ENCODE results near the gene MSL3B.

MSL3B gene

GRCh38 chr2:233832414-233832813, 35.8 kb downstream of the MSL3B start:
- DNase-seq = no peak

GRCh38 chr2:233831861-233832260, 36.3 kb downstream of the MSL3B start:
- DNase-seq = no peak

GRCh38 chr2:233831011-233831721, 37.0 kb downstream of the MSL3B start:
- no peak for DNase-seq

- no peak for DNase-seq
These were observed 37.9 kb downstream of the MSL3B start for GRCh38 chr2:233830111-233830802.

DNA sequence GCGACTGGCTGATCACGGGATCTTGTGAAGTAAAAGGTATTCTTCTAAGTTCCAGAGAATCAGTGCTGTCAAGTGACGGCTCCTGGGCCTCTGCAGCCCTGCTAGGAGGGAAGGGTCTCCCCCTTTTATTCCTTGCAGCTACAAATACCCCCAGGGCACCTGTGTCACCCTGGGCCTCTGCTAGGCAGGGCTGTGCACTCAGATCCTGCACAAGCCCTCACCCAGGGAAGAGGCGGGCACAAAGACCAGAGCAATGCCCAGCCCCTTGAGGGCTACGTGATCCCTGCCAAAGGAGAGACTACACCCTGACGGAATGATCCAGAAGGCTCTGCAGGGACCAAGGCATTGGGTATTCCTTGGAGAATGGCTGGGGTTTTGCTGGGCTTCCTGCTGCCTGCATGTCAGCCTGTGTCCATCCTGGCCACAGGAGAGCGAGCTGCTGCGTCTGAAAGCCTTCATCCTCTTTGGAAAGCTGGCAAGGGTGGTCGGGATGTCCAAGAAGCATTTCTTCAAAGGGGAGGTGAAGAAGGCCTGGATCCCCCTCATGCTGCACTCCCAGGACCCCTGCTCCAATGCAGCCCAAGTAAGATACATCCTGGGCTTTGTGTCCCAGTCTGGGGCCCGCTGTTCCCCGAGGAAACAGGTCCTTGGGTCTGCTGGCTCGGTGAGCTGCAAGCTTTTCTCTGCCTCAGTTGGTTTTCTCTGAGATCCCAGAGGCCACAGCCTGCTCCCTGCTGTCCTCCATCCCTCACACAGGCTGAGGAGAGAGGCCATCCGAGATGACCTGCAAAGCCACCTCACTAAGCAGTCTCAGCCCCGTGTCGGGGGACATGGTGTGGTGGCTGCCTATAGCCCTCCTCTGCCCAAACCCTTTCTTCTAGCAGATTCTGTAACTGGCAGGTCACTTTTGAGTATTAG, 38.7 kb downstream of the MSL3B start:
- DNase-seq = no peak

GRCh38 chr2:233828546-233829192, 39.5 kb downstream of the MSL3B start:
- DNase-seq = no peak

DNA sequence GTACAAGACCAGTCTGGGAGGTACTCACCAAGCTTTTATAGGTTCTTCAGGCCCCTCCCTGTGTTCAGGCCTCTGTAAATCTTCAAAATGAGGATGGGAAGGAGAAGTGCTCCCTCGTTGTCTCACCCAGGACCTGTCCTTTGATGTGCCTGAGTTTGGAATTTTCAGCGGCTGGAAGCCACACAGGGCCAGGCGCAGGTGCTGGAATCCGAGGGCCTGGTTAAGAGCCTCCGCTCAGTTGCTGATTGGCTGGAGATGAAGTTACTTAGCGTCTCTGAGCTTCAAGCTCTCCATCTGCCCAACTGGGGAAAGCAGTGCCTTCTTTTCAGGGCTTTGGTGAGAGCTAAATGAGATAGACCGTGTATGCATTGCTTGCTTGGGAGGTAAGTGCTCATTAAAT, 43.8 kb downstream of the MSL3B start:
- no peak for DNase-seq

DNA sequence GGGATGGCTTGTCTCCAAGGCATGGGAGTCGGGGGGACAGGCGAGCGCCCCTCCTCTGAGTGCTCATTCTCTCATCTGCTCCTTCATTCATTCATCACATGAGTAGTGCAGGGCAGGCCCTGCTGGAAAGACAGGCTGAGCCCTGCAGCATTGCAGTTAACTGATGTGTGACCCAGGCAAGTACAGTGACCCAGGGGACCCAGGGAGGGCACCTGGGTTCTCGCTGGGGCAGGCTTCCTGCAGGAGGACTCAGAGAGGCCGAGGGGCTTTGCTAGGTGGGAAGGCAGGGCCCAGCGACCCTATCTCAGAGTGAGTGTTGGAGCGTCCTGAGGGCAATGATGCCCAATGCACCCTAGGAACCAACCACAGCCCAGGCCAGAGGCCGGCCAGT, 44.5 kb downstream of the MSL3B start:
- DNase-seq = no peak

DNA sequence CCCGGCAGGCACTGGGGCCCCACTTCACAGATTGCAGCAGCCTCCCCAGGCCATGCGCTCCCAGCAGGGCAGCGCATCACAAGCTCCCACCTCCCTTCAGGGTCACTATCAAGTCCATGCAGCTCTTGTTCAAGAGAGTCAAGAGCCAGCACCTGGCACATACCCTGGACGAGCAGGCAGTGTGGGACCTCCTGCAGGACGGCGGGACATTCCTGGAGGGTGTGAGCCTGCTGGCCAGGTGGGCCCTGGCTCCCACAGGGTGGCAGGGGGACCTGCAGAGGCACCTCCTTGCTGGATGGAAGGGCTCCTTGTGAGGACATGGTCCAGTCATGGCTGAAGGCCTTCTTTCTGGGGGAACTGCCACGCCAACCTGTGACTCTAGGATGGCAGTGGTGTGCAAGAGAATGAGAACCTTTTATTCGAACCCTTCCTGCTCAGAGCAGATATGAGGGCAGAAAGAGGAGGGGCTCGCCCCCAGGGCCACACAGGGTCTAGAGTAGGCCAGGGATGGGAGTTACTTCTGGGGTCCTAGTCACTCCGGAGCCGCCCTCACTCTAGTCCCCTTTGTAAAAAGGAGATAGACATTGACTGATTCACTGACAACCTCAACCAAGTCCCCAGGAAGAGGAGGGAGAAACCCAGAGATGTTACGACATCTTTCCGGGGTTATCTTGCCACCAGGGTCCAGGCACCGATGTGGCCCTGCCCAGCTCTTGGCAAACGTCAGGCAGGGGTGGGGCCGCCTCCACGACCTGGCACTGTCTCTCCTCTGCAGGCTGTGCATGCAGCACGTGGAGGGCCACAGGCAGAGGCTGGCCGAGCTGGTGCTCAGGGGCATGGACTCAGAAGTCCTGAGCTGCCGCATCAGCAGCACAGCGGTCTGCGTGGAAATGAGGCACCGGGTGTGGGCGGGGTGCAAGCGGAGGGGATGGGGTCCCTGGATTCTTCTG, 45.1 kb downstream of the MSL3B start:
- DNase-seq = no peak

- no peak for DNase-seq
These were observed 46.0 kb downstream of the MSL3B start for GRCh38 chr2:233822101-233822771.

DNA sequence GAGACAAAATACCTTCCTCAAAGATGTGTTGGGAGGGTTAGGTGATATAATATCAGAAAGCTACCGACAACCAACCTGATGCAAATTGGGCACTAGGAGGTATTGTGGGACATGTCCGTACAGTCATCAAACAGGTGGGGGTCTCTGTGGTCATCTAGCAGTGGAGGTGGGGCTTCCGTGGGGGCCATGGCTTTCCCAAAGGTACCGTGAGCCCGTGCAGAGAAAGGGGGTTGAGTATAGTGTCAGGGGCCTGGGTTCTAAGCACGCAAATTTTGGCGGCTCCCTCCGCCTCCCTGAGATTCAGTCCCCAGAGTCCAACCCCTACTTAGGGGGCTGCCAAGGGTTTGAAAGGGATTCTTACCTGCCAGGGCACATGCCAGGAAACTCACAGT, 46.5 kb downstream of the MSL3B start:
- no peak for DNase-seq

DNA sequence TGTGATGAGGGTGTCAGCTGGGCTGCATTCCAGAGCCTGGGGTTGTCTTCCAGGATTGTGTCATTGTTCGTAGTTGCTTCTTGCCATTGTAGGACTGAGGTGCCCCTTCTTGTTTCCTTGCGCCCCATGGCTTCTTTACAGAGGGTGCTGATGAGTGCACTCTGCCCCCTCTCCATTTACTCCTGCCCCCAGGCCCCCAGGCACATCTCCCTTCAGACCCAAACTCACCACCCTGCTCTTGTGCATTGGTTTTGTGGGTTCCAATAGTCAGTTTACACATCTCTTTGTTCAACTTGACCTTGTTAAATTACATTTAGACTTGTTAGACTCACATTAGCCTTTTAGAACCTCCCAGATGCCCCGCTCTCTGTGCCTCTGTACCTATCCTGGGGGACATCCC, 47.0 kb downstream of the MSL3B start:
- no peak for DNase-seq

GRCh38 chr2:233820774-233821105, 47.4 kb downstream of the MSL3B start:
- no peak for DNase-seq

GRCh38 chr2:233819884-233820773, 48.1 kb downstream of the MSL3B start:
- no peak for DNase-seq

GRCh38 chr2:233818639-233819621, 49.3 kb downstream of the MSL3B start:
- DNase-seq = no peak

GRCh38 chr2:233817995-233818638, 50.1 kb downstream of the MSL3B start:
- DNase-seq = no peak

DNA sequence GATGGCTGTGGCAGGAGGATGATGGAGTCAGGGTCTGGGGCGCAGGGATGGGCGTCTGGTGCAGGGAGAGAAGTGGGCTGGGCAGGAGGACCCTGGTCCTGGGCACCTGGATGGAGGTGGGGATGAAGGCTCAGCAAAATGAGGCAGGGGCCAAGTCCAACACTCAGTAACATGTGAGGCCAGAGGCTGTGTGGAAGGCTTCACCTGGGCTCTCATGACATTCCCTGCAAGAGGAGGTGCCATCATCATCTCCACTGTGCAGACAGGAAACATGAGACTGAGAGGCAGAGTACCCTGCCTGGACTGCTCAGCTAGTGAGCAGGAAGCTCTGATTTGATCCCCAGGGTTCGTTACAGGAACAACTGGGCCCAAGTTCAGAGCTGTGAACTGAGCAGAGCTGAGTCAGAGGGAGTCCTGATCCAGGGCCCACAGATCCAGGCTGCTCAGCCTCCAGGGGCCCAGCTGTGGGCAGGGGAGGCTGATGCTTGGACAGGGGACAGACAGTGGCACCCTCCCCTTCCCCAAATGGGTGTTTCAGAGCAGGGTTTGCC, 50.8 kb downstream of the MSL3B start:
- no peak for DNase-seq

GRCh38 chr2:233816771-233817170, 51.4 kb downstream of the MSL3B start:
- DNase-seq = no peak
